ENCODE data around the gene CDKL4. TPM values are rescaled to one million over a fixed set of nuclear protein-coding genes. Genes with fewer than 3 reads are reported as not detected.
A peak's percentile ranks its signal among the peaks of the same experiment; 100 is the strongest.

The CDKL4 gene
- total and polyA plus RNA-seq, 11 donors, result 0.11 to 1.1 (median 0.67) TPM; not detected in 4

- no peak overlapping the region for H3K27ac ChIP-seq
- no peak for TF ChIP-seq POLR2A (IDR thresholded peaks at IDR 0.05)
- TF ChIP-seq, protein P1, sequence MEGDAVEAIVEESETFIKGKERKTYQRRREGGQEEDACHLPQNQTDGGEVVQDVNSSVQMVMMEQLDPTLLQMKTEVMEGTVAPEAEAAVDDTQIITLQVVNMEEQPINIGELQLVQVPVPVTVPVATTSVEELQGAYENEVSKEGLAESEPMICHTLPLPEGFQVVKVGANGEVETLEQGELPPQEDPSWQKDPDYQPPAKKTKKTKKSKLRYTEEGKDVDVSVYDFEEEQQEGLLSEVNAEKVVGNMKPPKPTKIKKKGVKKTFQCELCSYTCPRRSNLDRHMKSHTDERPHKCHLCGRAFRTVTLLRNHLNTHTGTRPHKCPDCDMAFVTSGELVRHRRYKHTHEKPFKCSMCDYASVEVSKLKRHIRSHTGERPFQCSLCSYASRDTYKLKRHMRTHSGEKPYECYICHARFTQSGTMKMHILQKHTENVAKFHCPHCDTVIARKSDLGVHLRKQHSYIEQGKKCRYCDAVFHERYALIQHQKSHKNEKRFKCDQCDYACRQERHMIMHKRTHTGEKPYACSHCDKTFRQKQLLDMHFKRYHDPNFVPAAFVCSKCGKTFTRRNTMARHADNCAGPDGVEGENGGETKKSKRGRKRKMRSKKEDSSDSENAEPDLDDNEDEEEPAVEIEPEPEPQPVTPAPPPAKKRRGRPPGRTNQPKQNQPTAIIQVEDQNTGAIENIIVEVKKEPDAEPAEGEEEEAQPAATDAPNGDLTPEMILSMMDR (IDR thresholded peaks at IDR 0.05), result no peak
- no peak for DNase-seq
- H3K9me3 ChIP-seq, result no peaks in the 10 kb centered on the region
- H3K4me1 ChIP-seq, result peaks cover 0 to 11% (median 3%) of the 10 kb centered on the region in 12 donors
- intact Hi-C loops (cut with DNase I), result loop anchor here in 1 of 10 donors (10.0 kb wide), 1 partner anchor 269 kb away; no protein-coding TSS in a partner anchor
- H3K36me3 ChIP-seq, result no peaks in the 10 kb centered on the region
- no peak for ATAC-seq
- 81 to 97% (median 92%) methylated on average over 1 of the region's 1 CpG for WGBS, 4 donors
- no peak overlapping the region for H3K4me3 ChIP-seq
- H3K27me3 ChIP-seq, result no peaks in the 10 kb centered on the region
These were observed 19.9 kb downstream of the CDKL4 start for GRCh38 chr2:39223909-39224308.

DNA sequence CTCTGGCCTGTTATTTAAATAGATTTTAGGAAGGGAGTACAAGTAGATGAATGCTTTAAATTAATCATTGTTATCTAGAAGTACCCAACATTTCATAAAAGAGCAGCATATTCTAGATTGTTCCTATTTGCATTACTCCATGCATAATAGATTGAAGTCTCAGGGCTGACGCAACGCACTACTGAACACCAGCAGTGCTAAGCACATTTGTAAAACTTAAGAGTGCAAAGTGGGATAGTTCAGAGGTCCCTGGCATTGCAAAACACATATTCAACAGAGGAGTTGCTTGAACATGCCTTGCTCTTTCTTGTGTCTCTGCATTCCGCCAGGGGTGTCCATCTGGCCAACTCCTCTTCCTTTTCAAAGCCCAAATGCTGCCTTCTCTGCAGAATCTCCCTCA is 22.3 kb downstream of the CDKL4 start:
- Histone ChIP-seq H3K9me3 (no peaks in the 10 kb centered on the region), H3K27ac (no peak overlapping the region), H3K36me3 (no peaks in the 10 kb centered on the region), H3K4me3 (no peak overlapping the region), H3K4me1 (peaks cover 0 to 6% (median 0%) of the 10 kb centered on the region in 12 donors), H3K27me3 (no peaks in the 10 kb centered on the region)
- WGBS, 4 donors, result 95 to 98% (median 98%) methylated on average over 3 of the region's 3 CpGs
- no peak for TF ChIP-seq POLR2A (IDR thresholded peaks at IDR 0.05)
- TF ChIP-seq, protein P1 (IDR thresholded peaks at IDR 0.05), result no peak
- intact Hi-C loops (cut with DNase I), result loop anchor here in 1 of 10 donors (10.0 kb wide), 1 partner anchor 267 kb away; no protein-coding TSS in a partner anchor
- ATAC-seq (no peak), DNase-seq (no peak)

- 93 to 99% (median 96%) methylated on average over 2 of the region's 2 CpGs for WGBS, 4 donors
- Histone ChIP-seq H3K4me3 (no peak overlapping the region), H3K27ac (no peak overlapping the region), H3K9me3 (no peaks in the 10 kb centered on the region), H3K27me3 (no peaks in the 10 kb centered on the region), H3K36me3 (no peaks in the 10 kb centered on the region), H3K4me1 (peaks cover 0 to 6% (median 0%) of the 10 kb centered on the region in 12 donors)
- TF ChIP-seq, protein P1 (IDR thresholded peaks at IDR 0.05), result no peak
- no peak for TF ChIP-seq POLR2A (IDR thresholded peaks at IDR 0.05)
- ATAC-seq (no peak), DNase-seq (no peak)
- intact Hi-C loops (cut with DNase I), result loop anchor here in 1 of 10 donors (10.0 kb wide), 1 partner anchor 265 kb away; no protein-coding TSS in a partner anchor
These were observed 23.6 kb downstream of the CDKL4 start for GRCh38 chr2:39220136-39220535.

DNA sequence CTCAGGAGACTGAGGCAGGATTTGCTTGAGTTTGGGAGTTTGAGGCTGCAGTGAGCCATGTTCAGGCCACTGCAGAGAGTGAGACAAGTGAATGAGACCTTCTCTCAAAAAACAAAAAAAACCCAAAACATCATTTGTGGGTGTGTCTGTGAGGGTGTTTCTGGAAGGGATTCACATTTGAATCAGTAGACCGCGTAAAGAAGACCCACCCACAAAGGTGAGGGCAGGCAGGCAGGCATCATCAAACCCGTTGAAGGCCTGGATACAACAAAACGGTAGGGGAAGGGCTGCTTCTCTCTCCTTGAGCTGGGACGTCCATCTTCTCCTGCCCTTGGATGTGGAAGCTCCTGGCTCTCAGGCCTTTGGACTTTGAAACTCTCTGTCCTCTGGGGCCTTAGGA is 25.4 kb downstream of the CDKL4 start:
- Histone ChIP-seq H3K36me3 (no peaks in the 10 kb centered on the region), H3K9me3 (no peaks in the 10 kb centered on the region), H3K27me3 (no peaks in the 10 kb centered on the region), H3K4me1 (peaks cover 0 to 6% (median 0%) of the 10 kb centered on the region in 12 donors), H3K27ac (peak overlapping the region in 1 of 12 donors; percentile 21), H3K4me3 (no peak overlapping the region)
- intact Hi-C loops (cut with DNase I), result no loop called here
- TF ChIP-seq, protein P1 (IDR thresholded peaks at IDR 0.05), result no peak
- TF ChIP-seq POLR2A (IDR thresholded peaks at IDR 0.05), result no peak
- ATAC-seq, result no peak
- WGBS, 4 donors, result 93 to 96% (median 93%) methylated on average over 5 of the region's 5 CpGs
- DNase-seq, result no peak
